ENCODE measurements around the gene ZNF423. TPM values are rescaled to one million over a fixed set of nuclear protein-coding genes. Genes with fewer than 3 reads are reported as not detected.
"Not testable (repeated sequence)": the region's sequence is repeated elsewhere in the genome, so short reads cannot be mapped to it uniquely, and the experiment has no call there.

ZNF423 gene
- total and polyA plus RNA-seq, 3 experiments from 2014 or later: not detected

DNA sequence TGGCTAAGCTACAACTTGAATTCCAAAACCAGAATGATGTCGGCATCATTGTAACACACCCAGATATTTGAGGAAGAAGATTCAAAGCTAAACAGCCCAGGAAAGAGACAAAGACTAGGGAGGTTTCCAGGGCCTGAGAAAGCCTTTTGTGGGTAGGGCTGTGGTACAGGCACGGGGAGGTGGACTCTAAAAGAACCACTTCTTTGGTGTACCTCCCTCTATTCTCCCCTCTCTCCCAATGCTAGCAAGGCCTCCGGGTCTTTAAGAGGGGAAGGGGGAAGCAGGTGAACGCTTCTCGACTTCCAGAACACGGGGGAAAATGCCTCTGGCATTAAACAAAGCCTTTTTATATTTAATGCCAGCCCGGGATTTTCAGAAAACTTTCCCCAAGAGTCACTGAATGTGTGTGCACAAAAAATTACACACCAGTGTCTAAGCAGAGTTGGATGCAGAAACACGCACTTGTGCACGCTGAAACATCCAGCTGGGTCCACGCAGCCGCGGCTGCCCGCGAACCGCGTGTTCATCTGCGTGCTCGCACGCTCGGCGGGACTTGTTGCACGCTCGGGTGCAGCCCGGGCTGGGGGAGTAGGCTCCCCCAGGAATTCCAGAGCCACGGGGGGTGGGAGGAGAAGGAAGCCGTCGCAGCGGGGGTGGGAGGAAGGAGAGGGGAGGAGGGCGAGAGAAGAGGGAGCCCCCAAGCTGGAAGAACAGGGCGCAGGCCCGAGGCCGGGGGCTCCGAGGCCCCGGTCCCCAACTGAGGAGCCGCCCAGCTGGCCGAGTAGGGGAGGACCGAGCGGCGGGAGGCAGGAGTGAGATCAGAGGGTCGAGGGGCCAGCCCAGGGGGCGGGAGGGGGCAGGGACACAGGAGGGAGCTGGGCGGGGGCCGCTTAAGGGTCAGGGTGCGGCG lies 20.1 kb upstream of the ZNF423 start:
- Histone ChIP-seq H3K4me3 (ENCODE audit: low read length) (no peak overlapping the region), H3K9me3 (ENCODE audit: low read length) (no peaks in the 10 kb centered on the region), H3K4me1 (ENCODE audit: insufficient read depth, low read length) (no peaks in the 10 kb centered on the region), H3K27ac (ENCODE audit: low read depth, low read length) (no peak overlapping the region), H3K27me3 (ENCODE audit: insufficient read depth, low read length, poor library complexity, severe bottlenecking) (no peaks in the 10 kb centered on the region), H3K36me3 (ENCODE audit: insufficient read depth, low read length) (no peaks in the 10 kb centered on the region)
- no peak for DNase-seq
- H3K27me3 Mint-ChIP-seq: peaks cover 24 to 54% of the 10 kb centered on the region in 2 donors
- no peaks in the 10 kb centered on the region for H3K4me1 Mint-ChIP-seq
- H3K27ac Mint-ChIP-seq: no peak overlapping the region
- ChIA-PET POLR2A (no interaction called here), CTCF (interaction anchor here (0.9 to 1.5 kb wide), 2 partner anchors 9 kb away, joined by 3 to 5 read pairs; no protein-coding TSS in a partner anchor)
- H3K9me3 Mint-ChIP-seq: peaks cover 0 to 2% (median 0%) of the 10 kb centered on the region in 5 donors
- no peaks in the 10 kb centered on the region for H3K36me3 Mint-ChIP-seq
- no peak overlapping the region for H3K4me3 Mint-ChIP-seq

- Mint-ChIP-seq H3K27me3 (peaks cover 24 to 43% of the 10 kb centered on the region in 2 donors), H3K4me3 (no peak overlapping the region)
Observed at GRCh38 chr16:49874613-49875237, 18.8 kb upstream of the ZNF423 start.

GRCh38 chr16:49871824-49872223 lies 15.9 kb upstream of the ZNF423 start:
- H3K9me3 ChIP-seq (ENCODE audit: low read length); H3K9me3 Mint-ChIP-seq; H3K4me3 Mint-ChIP-seq; DNase-seq; H3K27me3 ChIP-seq (ENCODE audit: insufficient read depth, low read length, poor library complexity, severe bottlenecking); H3K27ac ChIP-seq (ENCODE audit: low read depth, low read length); H3K36me3 ChIP-seq (ENCODE audit: insufficient read depth, low read length); H3K36me3 Mint-ChIP-seq; POLR2A ChIA-PET; CTCF ChIA-PET; H3K4me3 ChIP-seq (ENCODE audit: low read length); H3K4me1 ChIP-seq (ENCODE audit: insufficient read depth, low read length); H3K27ac Mint-ChIP-seq; H3K4me1 Mint-ChIP-seq: not testable (repeated sequence)
- peaks cover 21 to 33% of the 10 kb centered on the region in 2 donors for H3K27me3 Mint-ChIP-seq

More at GRCh38 chr16:49874613-49875237, 18.8 kb upstream of the ZNF423 start:
- Mint-ChIP-seq H3K36me3 (no peaks in the 10 kb centered on the region), H3K4me1 (no peaks in the 10 kb centered on the region), H3K9me3 (peaks cover 0 to 2% (median 0%) of the 10 kb centered on the region in 5 donors), H3K27ac (no peak overlapping the region)
- no peak overlapping the region for H3K27ac ChIP-seq (ENCODE audit: low read depth, low read length)
- no peaks in the 10 kb centered on the region for H3K9me3 ChIP-seq (ENCODE audit: low read length)
- no peaks in the 10 kb centered on the region for H3K36me3 ChIP-seq (ENCODE audit: insufficient read depth, low read length)
- H3K4me1 ChIP-seq (ENCODE audit: insufficient read depth, low read length): no peaks in the 10 kb centered on the region
- ChIA-PET CTCF (interaction anchor here (1.4 kb wide), 1 partner anchor 10 kb away, joined by 4 read pairs; no protein-coding TSS in a partner anchor), POLR2A (no interaction called here)
- H3K27me3 ChIP-seq (ENCODE audit: insufficient read depth, low read length, poor library complexity, severe bottlenecking): no peaks in the 10 kb centered on the region
- no peak overlapping the region for H3K4me3 ChIP-seq (ENCODE audit: low read length)
- no peak for DNase-seq

- Mint-ChIP-seq H3K4me1 (no peaks in the 10 kb centered on the region), H3K27ac (no peak overlapping the region), H3K27me3 (peaks cover 23 to 32% of the 10 kb centered on the region in 2 donors), H3K4me3 (no peak overlapping the region), H3K36me3 (no peaks in the 10 kb centered on the region), H3K9me3 (no peaks in the 10 kb centered on the region)
- Histone ChIP-seq H3K9me3 (ENCODE audit: low read length) (no peaks in the 10 kb centered on the region), H3K36me3 (ENCODE audit: insufficient read depth, low read length) (no peaks in the 10 kb centered on the region), H3K4me3 (ENCODE audit: low read length) (no peak overlapping the region), H3K27me3 (ENCODE audit: insufficient read depth, low read length, poor library complexity, severe bottlenecking) (no peaks in the 10 kb centered on the region), H3K4me1 (ENCODE audit: insufficient read depth, low read length) (no peaks in the 10 kb centered on the region), H3K27ac (ENCODE audit: low read depth, low read length) (no peak overlapping the region)
- POLR2A ChIA-PET: no interaction called here
- no peak for DNase-seq
- CTCF ChIA-PET: interaction anchor here (1.0 kb wide), 1 partner anchor 12 kb away, joined by 3 read pairs; no protein-coding TSS in a partner anchor
Observed at GRCh38 chr16:49869731-49870130, 13.8 kb upstream of the ZNF423 start.

DNA sequence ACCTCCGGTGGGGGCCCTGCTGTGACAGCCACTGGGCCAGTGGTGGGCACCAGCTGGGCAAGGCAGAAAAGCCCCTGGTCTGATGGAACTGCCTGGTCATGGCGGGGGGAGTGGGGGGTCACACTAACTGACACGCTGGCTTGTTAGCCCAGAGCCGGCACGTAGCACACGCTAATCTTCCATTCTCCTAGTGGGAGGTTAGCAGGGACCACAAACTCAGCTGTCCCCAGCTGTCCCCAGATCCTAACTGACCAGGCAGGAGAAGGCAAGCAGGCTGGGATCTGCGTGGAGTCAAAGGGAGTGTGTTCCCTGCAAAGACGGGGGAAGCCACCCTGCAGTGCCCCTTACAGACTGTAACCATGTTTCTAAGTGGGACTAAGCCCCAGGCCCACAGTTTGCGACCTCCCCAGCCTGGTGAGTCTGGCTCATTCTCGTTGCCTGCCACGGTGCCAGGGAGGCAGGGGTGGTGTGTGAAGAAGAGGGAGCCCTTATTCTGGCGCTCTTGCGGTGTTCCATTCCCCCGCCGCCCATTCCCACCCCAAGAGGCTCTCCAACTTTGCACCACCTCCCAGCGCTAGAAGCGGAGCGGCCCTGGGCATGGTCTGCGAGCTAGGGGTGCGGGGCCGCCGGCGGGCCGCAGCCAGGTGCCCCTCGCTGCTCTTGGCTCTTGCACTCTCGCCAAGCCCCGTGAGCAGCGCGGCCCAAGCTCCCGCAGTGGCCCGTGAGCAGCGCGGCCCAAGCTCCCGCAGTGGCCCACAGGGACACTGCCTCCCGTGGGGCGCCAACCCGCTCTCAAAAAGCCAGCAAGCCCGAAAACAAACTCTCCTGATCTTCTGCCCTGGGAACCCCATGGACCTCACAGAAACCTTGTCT lies 12.1 kb upstream of the ZNF423 start:
- no peak overlapping the region for H3K4me3 Mint-ChIP-seq
- Histone ChIP-seq H3K27ac (ENCODE audit: low read depth, low read length) (no peak overlapping the region), H3K27me3 (ENCODE audit: insufficient read depth, low read length, poor library complexity, severe bottlenecking) (no peaks in the 10 kb centered on the region), H3K9me3 (ENCODE audit: low read length) (no peaks in the 10 kb centered on the region), H3K4me3 (ENCODE audit: low read length) (no peak overlapping the region), H3K4me1 (ENCODE audit: insufficient read depth, low read length) (no peaks in the 10 kb centered on the region), H3K36me3 (ENCODE audit: insufficient read depth, low read length) (no peaks in the 10 kb centered on the region)
- no peaks in the 10 kb centered on the region for H3K9me3 Mint-ChIP-seq
- peaks cover 27 to 31% of the 10 kb centered on the region in 2 donors for H3K27me3 Mint-ChIP-seq
- no peaks in the 10 kb centered on the region for H3K4me1 Mint-ChIP-seq
- H3K36me3 Mint-ChIP-seq: no peaks in the 10 kb centered on the region
- no peak overlapping the region for H3K27ac Mint-ChIP-seq
- ChIA-PET CTCF (interaction anchor here (1.8 kb wide), 1 partner anchor 9 kb away, joined by 5 read pairs; no protein-coding TSS in a partner anchor), POLR2A (no interaction called here)
- no peak for DNase-seq

DNA sequence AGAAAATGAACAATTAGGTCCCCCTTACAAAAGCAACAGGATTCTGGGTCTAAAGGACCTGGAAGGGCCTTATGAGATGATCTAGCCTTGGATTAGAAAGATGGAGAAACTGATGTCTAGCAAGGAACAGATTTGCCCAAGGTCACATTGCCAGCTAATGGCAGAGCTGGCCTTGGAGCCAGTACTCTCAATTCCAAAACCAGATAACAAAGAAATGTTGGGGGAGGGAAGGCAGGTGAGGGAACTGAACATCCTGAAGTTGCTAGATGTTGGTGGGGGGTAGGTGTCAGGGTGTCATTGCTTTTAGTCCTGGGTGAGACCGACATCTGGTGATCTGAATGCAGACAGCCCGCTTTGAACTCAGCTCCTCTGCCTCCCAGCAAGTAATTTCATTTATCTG lies 11.3 kb upstream of the ZNF423 start:
- Mint-ChIP-seq H3K4me3 (no peak overlapping the region), H3K27me3 (peaks cover 29 to 31% of the 10 kb centered on the region in 2 donors), H3K27ac (no peak overlapping the region), H3K4me1 (no peaks in the 10 kb centered on the region), H3K9me3 (no peaks in the 10 kb centered on the region), H3K36me3 (no peaks in the 10 kb centered on the region)
- no peaks in the 10 kb centered on the region for H3K36me3 ChIP-seq (ENCODE audit: insufficient read depth, low read length)
- H3K27ac ChIP-seq (ENCODE audit: low read depth, low read length): no peak overlapping the region
- POLR2A ChIA-PET: no interaction called here
- no peak overlapping the region for H3K4me3 ChIP-seq (ENCODE audit: low read length)
- H3K9me3 ChIP-seq (ENCODE audit: low read length): no peaks in the 10 kb centered on the region
- CTCF ChIA-PET: interaction anchor here (1.8 kb wide), 1 partner anchor 10 kb away, joined by 5 read pairs; no protein-coding TSS in a partner anchor
- H3K27me3 ChIP-seq (ENCODE audit: insufficient read depth, low read length, poor library complexity, severe bottlenecking): no peaks in the 10 kb centered on the region
- no peaks in the 10 kb centered on the region for H3K4me1 ChIP-seq (ENCODE audit: insufficient read depth, low read length)
- DNase-seq: no peak

DNA sequence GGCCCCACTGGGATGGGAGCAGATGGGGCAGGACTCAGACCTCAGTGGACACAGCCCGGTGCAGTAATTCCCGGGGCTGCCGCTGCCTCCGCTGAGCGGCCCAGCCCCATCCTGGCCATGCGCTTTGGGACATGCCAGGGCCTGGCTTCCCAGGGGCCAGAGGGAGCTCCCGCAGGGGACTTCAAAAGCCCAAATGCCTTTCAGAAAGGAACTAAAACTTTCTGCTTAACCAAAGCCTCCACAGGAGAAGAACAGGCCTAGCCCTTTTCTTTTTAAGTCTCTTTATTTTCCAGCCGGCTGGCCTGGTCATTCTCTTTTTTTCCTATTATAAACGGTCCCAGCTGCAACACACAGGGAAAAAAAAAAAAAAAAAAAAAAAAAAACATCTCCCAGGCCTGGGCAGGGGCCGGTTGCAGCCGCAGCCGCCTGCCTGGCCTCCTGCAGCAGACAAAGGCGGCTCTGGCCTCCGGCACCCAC lies 10.7 kb upstream of the ZNF423 start:
- Mint-ChIP-seq H3K36me3 (no peaks in the 10 kb centered on the region), H3K4me3 (no peak overlapping the region), H3K9me3 (no peaks in the 10 kb centered on the region), H3K27ac (no peak overlapping the region), H3K27me3 (peaks cover 31% of the 10 kb centered on the region in 2 donors), H3K4me1 (no peaks in the 10 kb centered on the region)
- Histone ChIP-seq H3K4me1 (ENCODE audit: insufficient read depth, low read length) (no peaks in the 10 kb centered on the region), H3K27ac (ENCODE audit: low read depth, low read length) (no peak overlapping the region), H3K9me3 (ENCODE audit: low read length) (no peaks in the 10 kb centered on the region), H3K4me3 (ENCODE audit: low read length) (no peak overlapping the region), H3K36me3 (ENCODE audit: insufficient read depth, low read length) (no peaks in the 10 kb centered on the region), H3K27me3 (ENCODE audit: insufficient read depth, low read length, poor library complexity, severe bottlenecking) (no peaks in the 10 kb centered on the region)
- ChIA-PET CTCF (interaction anchor here (1.8 kb wide), 1 partner anchor 10 kb away, joined by 5 read pairs; no protein-coding TSS in a partner anchor), POLR2A (no interaction called here)
- no peak for DNase-seq

Measured in CD8-positive, alpha-beta memory T cell (primary cell).